Fibroblast of lung (primary cell): ENCODE results near the gene MAN1A1.

Experiments
- CTCF ChIP-seq, 2 donors: IDR thresholded peaks in 1 of 2; conservative IDR thresholded peaks in 1 of 2; 1 replicate in 1 of 2; 2 replicates in 1 of 2; pipeline ENCODE4 v1.5.1; 2011 to 2012; ENCODE audit warnings: low read length in 2 of 2, control low read depth in 1 of 2, inconsistent platforms in 1 of 2, low read depth in 1 of 2, mild to moderate bottlenecking in 1 of 2
- EZH2 ChIP-seq: IDR thresholded peaks from 2 replicates; pipeline ENCODE4 v1.5.1; 2012; ENCODE audit warnings: low read length, control low read depth, mild to moderate bottlenecking; ENCODE audit errors: missing control alignments

GRCh38 chr6:119333063-119333609 lies 16.4 kb downstream of the MAN1A1 start:
- TF ChIP-seq CTCF (conservative IDR thresholded peaks at IDR 0.05 in 1 of 2, IDR thresholded peaks at IDR 0.05 in 1 of 2; ENCODE audit: low read depth in 1 of 2, low read length in 2 of 2) (no peak), EZH2 (no peak)
